HG03095 (cell line): ENCODE measurements around the gene SLC29A3.

Experiments used
- ATAC-seq: cut with Tn5 transposase; IDR thresholded peaks from one replicate; pipeline ENCODE4 v1.9.1; 2021; ENCODE audit warnings: moderate library complexity; ENCODE audit not compliant: unreplicated experiment

SLC29A3 gene

GRCh38 chr10:71366690-71367089, 47.6 kb downstream of the SLC29A3 start:
- no peak for ATAC-seq

- no peak for ATAC-seq
Observed at GRCh38 chr10:71367271-71367670, 48.2 kb downstream of the SLC29A3 start.

GRCh38 chr10:71368176-71368575, 49.1 kb downstream of the SLC29A3 start:
- no peak for ATAC-seq

- no peak for ATAC-seq
Observed at GRCh38 chr10:71368643-71369042, 49.6 kb downstream of the SLC29A3 start.

- no peak for ATAC-seq
Observed at GRCh38 chr10:71369602-71370001, 50.5 kb downstream of the SLC29A3 start.

GRCh38 chr10:71370031-71370430, 51.0 kb downstream of the SLC29A3 start:
- ATAC-seq, result no peak

- ATAC-seq, result no peak
Observed at GRCh38 chr10:71371750-71372166, 52.7 kb downstream of the SLC29A3 start.

- ATAC-seq, result peak; percentile 48
Observed at GRCh38 chr10:71372882-71373495, 53.9 kb downstream of the SLC29A3 start.

GRCh38 chr10:71374481-71375233, 55.6 kb downstream of the SLC29A3 start:
- no peak for ATAC-seq

GRCh38 chr10:71375952-71376351, 56.9 kb downstream of the SLC29A3 start:
- no peak for ATAC-seq

GRCh38 chr10:71378336-71379117, 59.5 kb downstream of the SLC29A3 start:
- no peak for ATAC-seq

- ATAC-seq, result no peak
Observed at GRCh38 chr10:71379118-71379766, 60.2 kb downstream of the SLC29A3 start.

GRCh38 chr10:71380841-71381240, 61.8 kb downstream of the SLC29A3 start:
- ATAC-seq, result no peak

- no peak for ATAC-seq
Observed at GRCh38 chr10:71381611-71382010, 62.6 kb downstream of the SLC29A3 start.

- no peak for ATAC-seq
Observed at GRCh38 chr10:71382028-71382427, 63.0 kb downstream of the SLC29A3 start.

GRCh38 chr10:71382757-71383156, 63.7 kb downstream of the SLC29A3 start:
- ATAC-seq, result no peak

- ATAC-seq, result no peak
Observed at GRCh38 chr10:71383972-71384687, 65.1 kb downstream of the SLC29A3 start.

- no peak for ATAC-seq
Observed at GRCh38 chr10:71388171-71388570, 69.1 kb downstream of the SLC29A3 start.

- ATAC-seq, result no peak
Observed at GRCh38 chr10:71388583-71389310, 69.7 kb downstream of the SLC29A3 start.
